ENCODE results near the gene SLC6A7.

The SLC6A7 gene

GRCh38 chr5:150190503-150190979, 679 bp downstream of the SLC6A7 start:
- no peak for DNase-seq (ENCODE audit: low read depth in 2 of 2)

GRCh38 chr5:150190987-150191386, 1.1 kb downstream of the SLC6A7 start:
- no peak for DNase-seq (ENCODE audit: low read depth in 2 of 2)

GRCh38 chr5:150192462-150192861, 2.6 kb downstream of the SLC6A7 start:
- no peak for DNase-seq (ENCODE audit: low read depth in 2 of 2)

- no peak for DNase-seq (ENCODE audit: low read depth in 2 of 2)
These were observed 6.0 kb downstream of the SLC6A7 start for GRCh38 chr5:150195736-150196485.

GRCh38 chr5:150196514-150196913, 6.7 kb downstream of the SLC6A7 start:
- no peak for DNase-seq (ENCODE audit: low read depth in 2 of 2)

- no peak for DNase-seq (ENCODE audit: low read depth in 2 of 2)
These were observed 7.1 kb downstream of the SLC6A7 start for GRCh38 chr5:150196986-150197385.

- no peak for DNase-seq (ENCODE audit: low read depth in 2 of 2)
These were observed 7.6 kb downstream of the SLC6A7 start for GRCh38 chr5:150197476-150197875.

GRCh38 chr5:150202501-150202900, 12.6 kb downstream of the SLC6A7 start:
- no peak for DNase-seq (ENCODE audit: low read depth in 2 of 2)

- DNase-seq (ENCODE audit: low read depth in 2 of 2): no peak
These were observed 14.1 kb downstream of the SLC6A7 start for GRCh38 chr5:150203832-150204589.

- DNase-seq (ENCODE audit: low read depth in 2 of 2): no peak
These were observed 14.7 kb downstream of the SLC6A7 start for GRCh38 chr5:150204590-150204960.

GRCh38 chr5:150206098-150206778, 16.4 kb downstream of the SLC6A7 start:
- DNase-seq (ENCODE audit: low read depth in 2 of 2): no peak

GRCh38 chr5:150206779-150207115, 16.9 kb downstream of the SLC6A7 start:
- no peak for DNase-seq (ENCODE audit: low read depth in 2 of 2)

- peak in 1 of 2 experiments; percentile 10 for DNase-seq (ENCODE audit: low read depth in 2 of 2)
These were observed 18.6 kb downstream of the SLC6A7 start for GRCh38 chr5:150208187-150209098.

- DNase-seq (ENCODE audit: low read depth in 2 of 2): no peak
These were observed 19.3 kb downstream of the SLC6A7 start for GRCh38 chr5:150209099-150209635.

- no peak for DNase-seq (ENCODE audit: low read depth in 2 of 2)
These were observed 20.8 kb downstream of the SLC6A7 start for GRCh38 chr5:150210644-150211043.

- DNase-seq (ENCODE audit: low read depth in 2 of 2): no peak
These were observed 21.5 kb downstream of the SLC6A7 start for GRCh38 chr5:150211156-150212030.

GRCh38 chr5:150213530-150213929, 23.7 kb downstream of the SLC6A7 start:
- peak; percentile 39 to 50 for DNase-seq (ENCODE audit: low read depth in 2 of 2)

GRCh38 chr5:150214289-150214688, 24.4 kb downstream of the SLC6A7 start:
- DNase-seq (ENCODE audit: low read depth in 2 of 2): peak; percentile 14 to 18

- DNase-seq (ENCODE audit: low read depth in 2 of 2): no peak
These were observed 26.4 kb downstream of the SLC6A7 start for GRCh38 chr5:150215979-150216944.
